Skeletal muscle tissue (tissue), 4 donors: ENCODE results near the gene MAP3K20. TPM values are rescaled to one million over a fixed set of nuclear protein-coding genes. Genes with fewer than 3 reads are reported as not detected.
"Not testable (repeated sequence)": the region's sequence is repeated elsewhere in the genome, so short reads cannot be mapped to it uniquely, and the experiment has no call there.

ENCODE experiments used
- H3K27ac ChIP-seq: one replicate; pipeline ENCODE4 v1.7.0; 2013; ENCODE audit warnings: mild to moderate bottlenecking, low read depth, low read length, inconsistent platforms
- H3K27me3 ChIP-seq, 3 donors: one replicate each; pipeline ENCODE4 v1.7.0; 2013; ENCODE audit warnings: low read length in 3 of 3; ENCODE audit not compliant: control insufficient read depth in 3 of 3, insufficient read depth in 3 of 3
- H3K36me3 ChIP-seq, 3 donors: one replicate each; pipeline ENCODE4 v1.7.0; 2013; ENCODE audit warnings: low read length in 3 of 3; ENCODE audit not compliant: control insufficient read depth in 3 of 3, insufficient read depth in 3 of 3
- H3K4me1 ChIP-seq, 3 donors: one replicate each; pipeline ENCODE4 v1.7.0; 2013; ENCODE audit warnings: low read length in 3 of 3, mild to moderate bottlenecking in 3 of 3; ENCODE audit not compliant: control insufficient read depth in 3 of 3, insufficient read depth in 3 of 3
- H3K4me3 ChIP-seq, 3 donors: one replicate each; pipeline ENCODE4 v1.7.0; 2013; ENCODE audit warnings: low read length in 3 of 3
- H3K9ac ChIP-seq, 3 donors: one replicate each; pipeline ENCODE4 v1.7.0; 2013; ENCODE audit warnings: low read length in 3 of 3, mild to moderate bottlenecking in 3 of 3, moderate library complexity in 2 of 3, low read depth in 1 of 3
- H3K9me3 ChIP-seq, 3 donors: one replicate each; pipeline ENCODE4 v1.7.0; 2013; ENCODE audit warnings: low read length in 3 of 3; ENCODE audit not compliant: control insufficient read depth in 3 of 3
- total RNA-seq: library from RNA; depleted of rRNA; stranded (reverse); fragments of >200 nt; gene quantifications from one replicate; pipeline ENCODE4 v1.2.3, GENCODE V29; 2014
- donor health status: Osteomylitis.

The MAP3K20 gene
- total RNA-seq, 1 donor from 2014 or later, result 52.7 TPM

DNA sequence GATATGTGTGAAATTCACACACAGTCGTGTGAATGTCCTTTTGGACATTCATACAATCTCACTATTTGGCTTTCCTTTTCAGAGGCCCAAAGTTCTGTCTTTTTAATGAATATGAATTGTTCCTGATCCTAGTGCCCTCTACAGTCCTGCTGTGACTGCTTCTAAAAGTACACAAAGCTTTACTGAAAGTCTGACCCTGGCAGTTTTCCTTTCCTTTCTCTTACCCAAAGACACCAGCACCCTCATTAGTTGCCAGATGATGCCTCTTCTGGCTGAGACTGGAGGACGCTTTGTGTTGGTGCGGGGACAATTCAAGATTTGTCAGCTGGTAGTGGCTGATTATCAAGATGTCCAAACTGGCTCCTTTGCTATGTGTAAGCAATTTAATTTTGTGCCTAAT is 197.2 kb downstream of the MAP3K20 start:
- no peak overlapping the region for H3K4me3 ChIP-seq

DNA sequence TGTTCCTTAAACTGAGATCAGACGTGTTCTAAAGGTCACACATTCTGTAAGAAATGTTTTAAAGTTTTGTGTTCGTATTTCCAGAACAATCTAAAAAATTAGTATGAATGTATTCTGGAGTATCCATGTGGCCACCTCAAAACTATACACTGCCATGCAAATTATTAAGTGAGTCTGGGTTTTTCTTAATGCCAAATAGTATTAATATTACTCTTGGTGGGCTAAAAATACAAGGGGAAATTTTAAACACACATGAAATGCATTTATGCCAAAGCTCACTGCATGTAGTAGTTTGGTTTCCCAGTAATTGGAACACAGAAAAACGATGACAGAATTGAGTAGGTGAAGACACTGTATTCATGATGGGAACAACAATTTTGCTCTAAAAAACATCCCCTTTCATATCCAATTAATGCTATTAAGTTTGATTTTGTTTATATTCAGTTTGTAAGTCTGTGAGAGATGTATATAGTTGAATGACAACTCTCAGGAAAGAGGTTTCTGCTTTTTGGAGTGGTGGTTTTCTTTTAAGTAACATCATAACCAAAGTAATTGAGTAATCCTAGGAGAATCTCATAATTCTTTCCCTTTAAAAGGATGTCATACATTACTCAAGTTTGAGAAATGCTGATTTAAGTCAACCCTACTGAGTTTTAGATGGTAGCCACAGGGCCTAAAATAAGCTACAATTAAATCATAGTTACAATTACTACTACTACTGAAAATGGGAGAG is 203.3 kb downstream of the MAP3K20 start:
- H3K4me3 ChIP-seq, result no peak overlapping the region
- H3K27ac ChIP-seq, result no peak overlapping the region
- H3K9ac ChIP-seq, result no peak overlapping the region
- H3K9me3 ChIP-seq, result peaks cover 0 to 7% (median 2%) of the 10 kb centered on the region in 3 donors
- no peaks in the 10 kb centered on the region for H3K4me1 ChIP-seq
- no peaks in the 10 kb centered on the region for H3K36me3 ChIP-seq
- H3K27me3 ChIP-seq, result no peaks in the 10 kb centered on the region

More for the DNA sequence above, 197.2 kb downstream of the MAP3K20 start:
- Histone ChIP-seq H3K36me3 (no peaks in the 10 kb centered on the region), H3K27me3 (no peaks in the 10 kb centered on the region), H3K9me3 (peaks cover 0 to 7% (median 3%) of the 10 kb centered on the region in 3 donors), H3K27ac (no peak overlapping the region), H3K9ac (no peak overlapping the region), H3K4me1 (no peaks in the 10 kb centered on the region)

DNA sequence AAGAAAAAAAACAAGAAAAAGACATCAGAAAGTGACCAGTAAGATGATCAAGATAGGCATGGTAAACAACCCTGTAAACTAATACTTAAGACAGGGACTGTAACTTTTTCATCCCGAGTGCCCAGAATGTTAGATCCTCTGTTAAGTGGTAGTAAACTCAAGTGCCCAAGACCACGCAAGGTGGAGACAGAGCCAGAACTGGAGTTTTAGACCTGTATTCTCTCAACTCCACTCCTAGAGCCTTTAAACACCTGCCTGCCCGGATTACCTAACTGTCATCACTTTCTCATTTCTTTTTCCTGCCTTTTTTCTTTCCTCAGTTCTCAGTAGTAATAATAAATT is 203.9 kb downstream of the MAP3K20 start:
- H3K4me1 ChIP-seq, result no peaks in the 10 kb centered on the region
- H3K27ac ChIP-seq, result no peak overlapping the region
- peaks cover 0 to 1% (median 0%) of the 10 kb centered on the region in 3 donors for H3K9me3 ChIP-seq
- no peaks in the 10 kb centered on the region for H3K36me3 ChIP-seq
- no peak overlapping the region for H3K4me3 ChIP-seq
- H3K27me3 ChIP-seq, result no peaks in the 10 kb centered on the region
- H3K9ac ChIP-seq, result no peak overlapping the region

DNA sequence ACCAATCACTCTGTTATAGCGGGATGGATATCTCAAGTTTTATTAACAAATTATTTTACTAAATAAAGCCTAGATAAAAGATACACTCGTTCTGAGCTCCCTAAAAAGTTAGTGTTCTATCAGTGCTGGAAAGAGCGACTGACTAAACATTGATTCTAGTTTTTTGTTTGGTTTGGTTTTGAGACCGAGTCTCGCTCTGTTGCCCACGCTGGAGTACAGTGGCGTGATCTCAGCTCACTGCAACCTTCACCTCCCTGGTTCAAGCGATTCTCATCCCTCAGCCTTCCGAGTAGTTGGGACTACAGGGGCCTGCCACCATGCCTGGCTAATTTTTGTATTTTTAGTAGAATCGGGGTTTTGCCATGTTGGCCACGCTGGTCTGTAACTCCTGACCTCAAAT is 205.2 kb downstream of the MAP3K20 start:
- Histone ChIP-seq H3K9me3 (no peaks in the 10 kb centered on the region), H3K36me3 (no peaks in the 10 kb centered on the region), H3K9ac (no peak overlapping the region), H3K4me1 (no peaks in the 10 kb centered on the region), H3K4me3 (no peak overlapping the region), H3K27me3 (no peaks in the 10 kb centered on the region), H3K27ac (no peak overlapping the region)

DNA sequence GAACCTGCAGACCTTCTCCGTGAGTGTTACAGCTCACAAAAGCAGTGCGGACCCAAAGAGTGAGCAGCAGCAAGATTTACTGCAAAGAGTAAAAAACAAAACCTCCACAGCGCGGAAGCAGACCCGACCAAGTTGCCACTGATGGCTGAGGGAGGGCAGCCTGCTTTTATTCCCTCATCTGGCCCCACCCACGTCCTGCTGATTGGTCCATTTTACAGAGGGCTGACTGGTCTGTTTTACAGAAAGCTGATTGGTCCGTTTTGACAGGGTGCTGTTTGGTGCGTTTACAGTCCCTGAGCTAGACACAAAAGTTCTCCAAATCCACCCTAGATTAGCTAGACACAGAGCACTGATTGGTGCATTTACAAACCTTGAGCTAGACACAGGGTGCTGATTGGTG is 206.3 kb downstream of the MAP3K20 start:
- not testable (repeated sequence) for H3K9me3 ChIP-seq, H3K4me3 ChIP-seq, H3K4me1 ChIP-seq, H3K36me3 ChIP-seq, H3K27me3 ChIP-seq, H3K27ac ChIP-seq, H3K9ac ChIP-seq

DNA sequence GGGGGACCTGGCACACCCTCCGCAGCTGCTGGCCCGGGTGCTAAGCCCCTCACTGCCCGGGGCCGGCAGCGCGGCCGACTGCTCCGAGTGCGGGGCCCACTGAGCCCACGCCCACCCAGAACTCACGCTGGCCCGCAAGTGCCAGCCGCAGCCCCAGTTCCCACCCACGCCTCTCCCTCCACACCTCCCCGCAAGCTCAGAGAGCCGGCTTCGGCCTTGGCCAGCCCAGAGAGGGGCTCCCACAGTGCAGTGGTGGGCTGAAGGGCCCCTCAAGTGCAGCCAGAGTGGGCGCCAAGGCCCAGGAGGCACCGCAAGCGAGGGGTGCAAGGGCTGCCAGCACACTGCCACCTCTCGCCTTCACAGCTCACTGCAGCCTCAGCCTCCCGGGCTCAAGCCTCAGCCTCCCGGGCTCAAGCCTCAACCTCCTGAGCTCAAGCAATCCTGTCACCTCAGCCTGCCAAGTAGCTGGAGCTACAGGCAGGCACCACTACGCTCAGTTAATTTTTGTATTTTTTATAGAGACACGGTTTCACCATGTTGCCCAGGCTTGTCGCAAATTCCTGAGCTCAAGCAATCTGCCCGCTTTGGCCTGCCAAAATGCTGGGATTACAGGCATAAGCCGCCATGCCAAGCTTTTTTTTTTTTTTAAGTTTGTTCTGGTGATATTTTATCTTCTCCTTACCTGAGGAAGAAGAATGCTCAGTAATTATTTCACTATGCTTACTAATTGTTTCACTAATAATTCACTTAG is 207.3 kb downstream of the MAP3K20 start:
- Histone ChIP-seq H3K27ac (no peak overlapping the region), H3K27me3 (no peaks in the 10 kb centered on the region), H3K9ac (no peak overlapping the region), H3K4me3 (no peak overlapping the region), H3K4me1 (no peaks in the 10 kb centered on the region), H3K36me3 (no peaks in the 10 kb centered on the region), H3K9me3 (no peaks in the 10 kb centered on the region)

DNA sequence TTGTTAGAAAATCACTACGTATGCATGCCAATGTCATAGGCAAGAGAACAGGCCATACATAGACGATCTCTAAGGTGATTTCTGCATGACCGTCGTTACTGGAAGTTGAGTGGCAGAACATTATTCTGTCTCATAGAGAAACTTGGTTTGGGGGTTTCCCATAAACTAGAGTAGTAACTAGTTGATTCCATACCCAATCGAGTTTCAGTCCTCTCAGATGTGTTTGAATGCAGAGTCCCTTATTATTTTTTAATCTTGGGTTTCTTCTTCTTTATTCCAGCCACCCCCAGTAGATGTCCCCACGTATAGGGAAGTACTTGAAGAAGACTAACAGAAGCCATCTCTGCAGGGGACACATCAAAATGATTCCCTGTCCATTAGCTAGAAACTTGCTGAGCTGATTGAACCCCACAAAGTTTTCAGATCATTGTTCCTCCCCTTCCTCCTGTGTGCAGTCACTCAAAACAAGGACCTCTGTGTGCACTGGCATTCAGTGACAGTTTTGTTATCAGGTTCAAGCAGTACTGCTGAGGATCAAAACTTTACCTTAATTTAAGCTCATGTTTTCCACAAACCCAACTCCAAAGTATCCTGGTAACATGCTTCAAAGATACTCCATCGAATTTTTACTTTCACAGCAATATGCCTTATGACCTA is 210.6 kb downstream of the MAP3K20 start:
- H3K9me3 ChIP-seq, result no peaks in the 10 kb centered on the region
- H3K27ac ChIP-seq, result no peak overlapping the region
- H3K4me3 ChIP-seq, result no peak overlapping the region
- H3K4me1 ChIP-seq, result no peaks in the 10 kb centered on the region
- no peaks in the 10 kb centered on the region for H3K27me3 ChIP-seq
- H3K36me3 ChIP-seq, result no peaks in the 10 kb centered on the region
- no peak overlapping the region for H3K9ac ChIP-seq

DNA sequence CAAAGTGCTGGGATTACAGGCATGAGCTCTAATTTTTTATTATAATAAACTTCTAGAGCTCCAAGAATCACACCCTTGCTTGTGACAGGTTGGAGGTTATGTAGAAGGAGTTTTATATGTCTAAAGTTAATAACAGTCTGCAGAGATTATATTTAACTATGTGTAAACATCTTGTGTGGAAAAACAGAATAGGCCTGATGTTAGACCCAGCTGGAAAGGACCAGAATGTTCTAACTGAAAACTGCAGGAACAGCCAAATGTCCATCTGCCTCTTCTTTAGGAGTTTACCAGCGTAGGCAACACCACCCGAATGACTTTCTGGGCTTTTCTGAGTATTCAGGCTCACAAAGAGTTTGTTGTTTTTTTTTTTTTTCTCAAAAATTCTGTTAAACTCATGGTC is 211.9 kb downstream of the MAP3K20 start:
- H3K9me3 ChIP-seq, result peaks cover 0 to under 1% (median 0%) of the 10 kb centered on the region in 3 donors
- no peak overlapping the region for H3K4me3 ChIP-seq
- no peaks in the 10 kb centered on the region for H3K27me3 ChIP-seq
- no peaks in the 10 kb centered on the region for H3K36me3 ChIP-seq
- no peaks in the 10 kb centered on the region for H3K4me1 ChIP-seq
- no peak overlapping the region for H3K9ac ChIP-seq
- H3K27ac ChIP-seq, result no peak overlapping the region

DNA sequence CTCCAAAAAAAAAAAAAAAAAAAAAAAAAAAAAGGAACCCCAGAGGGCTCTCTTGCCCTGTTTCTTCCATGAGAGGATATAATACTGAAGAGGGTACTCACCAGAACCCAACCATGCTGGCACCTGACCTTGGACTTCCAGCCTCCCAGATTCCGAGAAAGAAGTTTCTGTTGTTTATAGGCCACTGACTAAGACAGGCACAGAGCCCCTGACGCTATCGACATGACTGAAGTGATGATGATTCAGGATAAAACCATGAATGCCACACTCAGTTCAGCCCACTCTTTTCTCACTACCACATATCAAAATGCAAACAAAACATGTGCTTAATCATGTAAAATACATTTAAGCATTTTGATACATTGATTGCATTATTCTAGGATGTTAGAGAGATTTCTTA is 212.9 kb downstream of the MAP3K20 start:
- Histone ChIP-seq H3K4me3 (no peak overlapping the region), H3K9ac (no peak overlapping the region), H3K27ac (no peak overlapping the region), H3K4me1 (no peaks in the 10 kb centered on the region), H3K27me3 (no peaks in the 10 kb centered on the region), H3K36me3 (no peaks in the 10 kb centered on the region), H3K9me3 (peaks cover 0 to 3% (median 0%) of the 10 kb centered on the region in 3 donors)

DNA sequence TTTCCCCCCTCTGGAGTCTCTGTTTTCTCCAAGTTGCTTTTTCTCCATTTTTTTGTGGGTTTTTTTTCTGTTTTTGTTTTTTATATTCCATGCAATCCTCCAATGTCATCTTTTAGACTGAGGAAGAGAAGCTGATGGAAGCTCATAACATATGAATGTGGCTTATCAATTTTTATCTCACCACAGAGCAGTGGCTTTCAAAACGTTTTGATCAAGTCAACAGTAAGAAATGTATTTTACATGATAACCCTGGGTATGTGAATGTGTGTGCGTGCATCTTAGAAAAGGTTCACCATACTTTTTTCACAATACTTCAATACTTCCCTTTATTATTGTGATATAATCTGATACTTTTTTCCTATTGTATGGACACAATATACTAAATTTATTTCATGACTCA is 214.4 kb downstream of the MAP3K20 start:
- Histone ChIP-seq H3K27me3 (no peaks in the 10 kb centered on the region), H3K36me3 (no peaks in the 10 kb centered on the region), H3K4me3 (no peak overlapping the region), H3K4me1 (no peaks in the 10 kb centered on the region), H3K9me3 (peaks cover 0 to 3% (median 0%) of the 10 kb centered on the region in 3 donors), H3K27ac (no peak overlapping the region), H3K9ac (no peak overlapping the region)
